ENCODE data around the gene TAGLN3.

Gene TAGLN3

DNA sequence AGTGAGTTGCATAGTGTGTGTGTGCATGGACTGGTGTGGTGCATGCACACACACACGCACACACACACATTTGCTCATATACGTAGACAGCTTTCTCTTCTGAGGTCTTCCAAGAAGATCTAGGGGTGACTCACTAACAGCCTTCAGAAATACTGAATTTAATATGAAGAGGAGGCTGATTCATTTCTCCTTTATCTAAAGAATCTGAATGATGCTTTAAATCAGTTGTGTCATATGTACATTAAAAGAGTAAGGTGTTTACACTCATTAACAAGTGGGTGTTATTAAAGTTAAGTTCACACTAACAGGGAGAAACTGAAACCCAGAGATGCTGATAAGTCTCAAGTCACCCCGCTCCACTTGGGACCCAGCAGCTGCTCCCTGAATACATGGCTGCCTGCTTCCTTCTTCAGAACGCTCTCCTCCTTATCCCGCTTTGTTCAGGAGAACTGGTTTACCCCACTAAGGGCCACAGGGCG lies 57.8 kb downstream of the TAGLN3 start:
- TF ChIP-seq, protein P1, sequence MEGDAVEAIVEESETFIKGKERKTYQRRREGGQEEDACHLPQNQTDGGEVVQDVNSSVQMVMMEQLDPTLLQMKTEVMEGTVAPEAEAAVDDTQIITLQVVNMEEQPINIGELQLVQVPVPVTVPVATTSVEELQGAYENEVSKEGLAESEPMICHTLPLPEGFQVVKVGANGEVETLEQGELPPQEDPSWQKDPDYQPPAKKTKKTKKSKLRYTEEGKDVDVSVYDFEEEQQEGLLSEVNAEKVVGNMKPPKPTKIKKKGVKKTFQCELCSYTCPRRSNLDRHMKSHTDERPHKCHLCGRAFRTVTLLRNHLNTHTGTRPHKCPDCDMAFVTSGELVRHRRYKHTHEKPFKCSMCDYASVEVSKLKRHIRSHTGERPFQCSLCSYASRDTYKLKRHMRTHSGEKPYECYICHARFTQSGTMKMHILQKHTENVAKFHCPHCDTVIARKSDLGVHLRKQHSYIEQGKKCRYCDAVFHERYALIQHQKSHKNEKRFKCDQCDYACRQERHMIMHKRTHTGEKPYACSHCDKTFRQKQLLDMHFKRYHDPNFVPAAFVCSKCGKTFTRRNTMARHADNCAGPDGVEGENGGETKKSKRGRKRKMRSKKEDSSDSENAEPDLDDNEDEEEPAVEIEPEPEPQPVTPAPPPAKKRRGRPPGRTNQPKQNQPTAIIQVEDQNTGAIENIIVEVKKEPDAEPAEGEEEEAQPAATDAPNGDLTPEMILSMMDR (conservative IDR thresholded peaks at IDR 0.05) = no peak
- no peak for TF ChIP-seq ZFX (IDR thresholded peaks at IDR 0.05)

DNA sequence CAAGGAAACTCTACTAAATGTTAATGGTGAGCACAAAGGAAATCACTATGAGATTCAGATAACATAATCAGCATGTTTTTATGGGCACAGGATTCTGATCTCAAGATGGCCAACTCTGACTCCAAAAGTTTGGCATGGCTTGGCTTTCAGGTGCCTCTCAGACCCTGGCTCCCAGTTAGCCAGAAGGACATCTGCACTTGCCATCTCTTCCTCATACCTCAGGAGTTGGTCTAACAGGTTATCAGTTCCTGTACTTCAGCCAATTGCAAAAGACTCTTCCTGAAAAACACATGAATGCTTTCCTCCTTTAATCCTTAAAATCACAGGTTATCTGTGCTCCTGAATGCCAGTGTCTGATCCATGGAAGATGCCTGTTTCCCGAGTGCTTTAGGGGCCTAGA lies 60.8 kb downstream of the TAGLN3 start:
- H3K27ac ChIP-seq = peak overlapping the region; percentile 16; the same call in 1 of the 2 replicates
- no peak for TF ChIP-seq ZFX (IDR thresholded peaks at IDR 0.05)
- TF ChIP-seq, protein P1 (conservative IDR thresholded peaks at IDR 0.05) = no peak

More for the DNA sequence above, 57.8 kb downstream of the TAGLN3 start:
- no peak overlapping the region for H3K27ac ChIP-seq

DNA sequence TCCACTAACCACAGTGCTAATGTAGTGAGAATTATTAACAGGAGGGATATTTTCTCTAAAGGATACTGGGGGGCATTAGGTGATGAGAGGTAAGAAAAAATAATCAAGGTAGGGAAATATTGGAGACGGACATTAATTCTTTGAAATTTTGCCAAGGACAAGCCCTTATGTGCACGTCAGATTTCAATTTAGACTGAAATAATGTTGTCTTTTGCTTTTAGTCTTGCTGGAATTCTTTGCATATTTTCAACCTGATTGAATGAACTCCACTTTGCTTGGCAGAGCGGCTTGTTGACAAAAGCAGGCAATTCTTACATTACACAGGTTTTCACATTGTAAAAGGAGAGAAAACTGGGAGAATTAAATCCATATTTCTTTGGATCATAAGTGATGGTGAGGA lies 62.4 kb downstream of the TAGLN3 start:
- TF ChIP-seq, protein P1 (conservative IDR thresholded peaks at IDR 0.05) = no peak
- TF ChIP-seq ZFX (IDR thresholded peaks at IDR 0.05) = no peak
- H3K27ac ChIP-seq = no peak overlapping the region
